ENCODE data around the gene PRKAG1.

PRKAG1 gene

DNA sequence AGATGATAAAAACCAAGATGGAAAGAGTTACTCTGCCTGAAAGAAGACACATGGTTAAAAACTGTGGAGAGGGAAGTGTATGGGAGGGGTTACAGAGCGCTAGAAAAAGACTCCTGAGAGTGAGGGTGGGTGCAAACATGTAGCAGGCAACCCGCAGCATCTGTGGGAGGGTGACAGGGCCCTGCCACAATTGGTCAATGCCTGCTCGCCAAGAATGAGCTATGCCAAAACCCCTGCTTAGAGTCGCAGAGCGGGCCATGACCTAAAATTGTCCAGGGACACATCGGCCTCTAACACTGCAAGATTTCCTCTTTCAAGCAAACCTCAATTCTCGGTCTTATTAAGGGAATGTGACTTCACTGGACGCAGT is 700 bp downstream of the PRKAG1 start:
- Histone ChIP-seq H3K9me3 (ENCODE audit: low read length) (no peaks in the 10 kb centered on the region), H3K36me3 (ENCODE audit: insufficient read depth, low read length) (peaks cover 21% of the 10 kb centered on the region), H3K9ac (ENCODE audit: low read length) (peak overlapping the region; percentile 98), H3K27me3 (ENCODE audit: control insufficient read depth in 1 of 2, insufficient read depth in 2 of 2, low read length in 2 of 2) (no peaks in the 10 kb centered on the region), H3K4me1 (ENCODE audit: insufficient read depth, low read length) (peaks cover 11% of the 10 kb centered on the region), H3K4me3 (ENCODE audit: low read depth in 1 of 2, low read length in 2 of 2) (peak overlapping the region; percentile 70 to 98), H3K27ac (ENCODE audit: low read depth, low read length) (peak overlapping the region; percentile 74)

DNA sequence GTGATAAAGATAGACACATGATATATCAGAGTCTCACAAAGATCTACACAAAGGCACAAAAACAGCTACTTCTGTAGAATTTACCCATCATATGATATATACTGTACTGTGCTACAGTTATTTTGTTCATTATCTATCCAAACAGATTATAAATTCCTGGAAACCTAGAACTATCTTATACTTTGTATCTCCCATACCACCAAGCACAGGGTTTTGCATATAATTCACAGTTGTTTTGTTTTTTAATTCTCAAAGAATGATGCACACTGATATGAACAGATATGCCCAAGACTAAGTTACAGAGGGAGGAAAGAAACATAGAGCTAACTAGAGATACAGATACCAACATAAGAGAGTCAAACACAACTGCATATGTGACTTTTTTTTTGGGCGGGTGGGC is 3.4 kb downstream of the PRKAG1 start:
- Histone ChIP-seq H3K4me3 (ENCODE audit: low read depth in 1 of 2, low read length in 2 of 2) (no peak overlapping the region), H3K27me3 (ENCODE audit: control insufficient read depth in 1 of 2, insufficient read depth in 2 of 2, low read length in 2 of 2) (no peaks in the 10 kb centered on the region), H3K27ac (ENCODE audit: low read depth, low read length) (no peak overlapping the region), H3K36me3 (ENCODE audit: insufficient read depth, low read length) (peaks cover 25% of the 10 kb centered on the region), H3K4me1 (ENCODE audit: insufficient read depth, low read length) (peaks cover 11% of the 10 kb centered on the region), H3K9ac (ENCODE audit: low read length) (no peak overlapping the region), H3K9me3 (ENCODE audit: low read length) (no peaks in the 10 kb centered on the region)

DNA sequence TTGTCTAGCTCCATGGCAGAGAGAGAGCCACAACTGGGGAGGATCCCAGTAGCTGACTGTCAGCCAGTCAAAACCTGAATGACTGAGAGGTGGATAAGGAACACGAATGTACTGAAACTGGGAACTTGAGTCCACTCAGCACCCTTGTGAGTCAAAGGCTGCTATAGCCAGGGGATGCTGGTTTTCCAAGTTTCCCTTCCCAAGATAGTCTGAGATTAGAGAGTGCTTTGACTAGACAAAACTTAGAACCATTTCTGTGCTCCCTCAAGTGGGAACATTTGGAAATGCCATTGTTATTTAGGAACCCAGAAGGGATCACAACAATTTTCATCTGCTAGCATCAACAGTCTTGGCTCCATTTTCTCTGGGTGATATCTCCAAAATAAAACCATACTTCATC is 4.0 kb downstream of the PRKAG1 start:
- peaks cover 29% of the 10 kb centered on the region for H3K36me3 ChIP-seq (ENCODE audit: insufficient read depth, low read length)
- no peak overlapping the region for H3K4me3 ChIP-seq (ENCODE audit: low read depth in 1 of 2, low read length in 2 of 2)
- H3K9ac ChIP-seq (ENCODE audit: low read length) = no peak overlapping the region
- no peak overlapping the region for H3K27ac ChIP-seq (ENCODE audit: low read depth, low read length)
- H3K27me3 ChIP-seq (ENCODE audit: control insufficient read depth in 1 of 2, insufficient read depth in 2 of 2, low read length in 2 of 2) = no peaks in the 10 kb centered on the region
- H3K4me1 ChIP-seq (ENCODE audit: insufficient read depth, low read length) = peaks cover 11% of the 10 kb centered on the region
- H3K9me3 ChIP-seq (ENCODE audit: low read length) = no peaks in the 10 kb centered on the region

DNA sequence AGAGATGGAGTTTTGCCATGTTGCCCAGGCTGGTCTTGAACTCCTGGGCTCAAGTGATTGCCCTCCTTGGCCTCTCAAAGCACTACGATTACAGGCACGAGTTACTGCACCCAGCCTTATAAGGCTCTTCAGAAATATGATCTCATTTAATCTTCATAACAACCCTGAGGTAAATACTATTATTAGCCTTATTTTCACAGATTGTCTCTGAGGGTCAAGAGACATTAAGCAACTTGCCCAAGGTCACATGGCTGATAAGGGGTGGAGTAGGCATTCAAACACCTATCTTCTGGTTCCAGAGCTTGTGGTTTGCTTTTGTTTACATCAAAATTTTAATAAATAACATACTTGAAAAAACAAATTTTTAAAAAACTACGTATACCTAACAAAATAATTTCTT is 5.1 kb downstream of the PRKAG1 start:
- Histone ChIP-seq H3K36me3 (ENCODE audit: insufficient read depth, low read length) (peaks cover 29% of the 10 kb centered on the region), H3K4me1 (ENCODE audit: insufficient read depth, low read length) (peaks cover 11% of the 10 kb centered on the region), H3K9me3 (ENCODE audit: low read length) (no peaks in the 10 kb centered on the region), H3K27ac (ENCODE audit: low read depth, low read length) (no peak overlapping the region), H3K27me3 (ENCODE audit: control insufficient read depth in 1 of 2, insufficient read depth in 2 of 2, low read length in 2 of 2) (peaks cover 0 to 1% of the 10 kb centered on the region in 2 donors), H3K4me3 (ENCODE audit: low read depth in 1 of 2, low read length in 2 of 2) (no peak overlapping the region), H3K9ac (ENCODE audit: low read length) (no peak overlapping the region)

DNA sequence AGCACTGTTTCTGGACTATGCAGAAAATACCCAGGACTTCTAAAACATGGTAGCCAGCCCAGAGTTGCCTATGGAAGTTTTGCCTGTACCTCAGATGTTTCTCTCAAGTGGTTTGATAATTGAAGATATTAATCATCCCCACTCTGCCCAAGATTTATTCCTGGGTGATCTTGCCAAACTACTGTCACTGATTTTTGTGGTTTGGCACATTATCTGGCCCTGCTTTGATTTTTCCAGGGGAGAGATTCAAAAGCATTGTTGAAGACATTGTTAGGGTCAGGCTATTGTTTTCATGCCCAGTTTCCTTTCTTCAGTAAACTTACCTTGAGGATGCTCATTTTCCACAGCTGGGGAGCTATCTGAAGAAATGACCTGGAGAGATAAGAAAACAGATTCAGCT is 5.8 kb downstream of the PRKAG1 start:
- no peak overlapping the region for H3K9ac ChIP-seq (ENCODE audit: low read length)
- no peaks in the 10 kb centered on the region for H3K9me3 ChIP-seq (ENCODE audit: low read length)
- H3K27me3 ChIP-seq (ENCODE audit: control insufficient read depth in 1 of 2, insufficient read depth in 2 of 2, low read length in 2 of 2) = peaks cover 0 to 5% of the 10 kb centered on the region in 2 donors
- H3K4me1 ChIP-seq (ENCODE audit: insufficient read depth, low read length) = peaks cover 8% of the 10 kb centered on the region
- peaks cover 29% of the 10 kb centered on the region for H3K36me3 ChIP-seq (ENCODE audit: insufficient read depth, low read length)
- no peak overlapping the region for H3K4me3 ChIP-seq (ENCODE audit: low read depth in 1 of 2, low read length in 2 of 2)
- H3K27ac ChIP-seq (ENCODE audit: low read depth, low read length) = no peak overlapping the region

DNA sequence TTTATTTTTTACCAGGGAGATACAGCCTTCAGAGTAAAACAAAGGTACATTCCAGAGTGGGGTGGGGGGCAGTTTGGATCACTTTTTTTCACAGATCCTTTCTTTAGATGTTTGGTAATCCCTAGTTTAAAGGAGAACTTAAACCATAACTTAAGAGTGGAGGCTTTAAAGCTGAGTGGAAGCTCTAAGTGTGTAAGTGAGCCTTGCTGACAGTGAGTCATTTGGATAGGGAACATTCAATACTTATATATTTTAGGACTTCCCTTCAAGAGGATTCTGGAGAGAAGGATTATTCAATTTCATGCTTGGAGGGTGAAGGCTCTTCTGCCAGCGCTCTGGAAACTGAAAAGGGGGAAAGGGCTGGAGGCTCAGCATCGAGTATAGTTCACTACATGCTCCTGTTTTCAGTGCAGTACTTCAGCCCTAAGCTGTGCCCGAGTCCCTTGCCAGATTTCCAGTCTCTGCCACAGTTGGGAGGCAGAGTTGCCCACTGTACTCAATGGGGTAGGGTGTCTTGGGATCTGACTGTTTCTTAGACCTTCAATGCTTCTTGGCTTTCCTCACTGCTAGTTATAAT is 8.4 kb downstream of the PRKAG1 start:
- Histone ChIP-seq H3K4me1 (ENCODE audit: insufficient read depth, low read length) (no peaks in the 10 kb centered on the region), H3K36me3 (ENCODE audit: insufficient read depth, low read length) (peaks cover 38% of the 10 kb centered on the region), H3K9me3 (ENCODE audit: low read length) (no peaks in the 10 kb centered on the region), H3K4me3 (ENCODE audit: low read depth in 1 of 2, low read length in 2 of 2) (no peak overlapping the region), H3K27ac (ENCODE audit: low read depth, low read length) (no peak overlapping the region), H3K9ac (ENCODE audit: low read length) (no peak overlapping the region), H3K27me3 (ENCODE audit: control insufficient read depth in 1 of 2, insufficient read depth in 2 of 2, low read length in 2 of 2) (peaks cover 0 to 10% of the 10 kb centered on the region in 2 donors)

DNA sequence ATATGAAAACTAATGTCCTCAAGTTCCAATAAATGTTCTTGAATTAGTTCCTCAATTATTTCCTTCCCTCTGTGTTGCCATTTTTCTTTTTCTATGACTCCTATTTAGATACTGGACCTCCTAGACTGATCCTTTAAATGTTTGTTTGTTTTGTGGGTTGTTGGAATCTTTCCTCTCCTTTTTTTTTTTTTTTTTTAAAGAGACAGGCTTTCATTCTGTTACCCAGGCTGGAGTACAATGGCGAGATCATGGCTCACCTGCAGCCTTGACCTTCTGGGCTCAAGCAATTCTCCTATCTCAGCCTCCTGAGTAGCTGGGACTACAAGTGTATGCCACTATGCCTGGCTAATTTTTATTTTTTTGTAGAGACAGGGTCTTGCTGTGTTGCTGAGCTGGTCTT is 9.6 kb downstream of the PRKAG1 start:
- Histone ChIP-seq H3K4me3 (ENCODE audit: low read depth in 1 of 2, low read length in 2 of 2) (no peak overlapping the region), H3K36me3 (ENCODE audit: insufficient read depth, low read length) (peaks cover 49% of the 10 kb centered on the region), H3K9me3 (ENCODE audit: low read length) (no peaks in the 10 kb centered on the region), H3K27me3 (ENCODE audit: control insufficient read depth in 1 of 2, insufficient read depth in 2 of 2, low read length in 2 of 2) (peaks cover 0 to 22% of the 10 kb centered on the region in 2 donors), H3K9ac (ENCODE audit: low read length) (no peak overlapping the region), H3K4me1 (ENCODE audit: insufficient read depth, low read length) (no peaks in the 10 kb centered on the region), H3K27ac (ENCODE audit: low read depth, low read length) (no peak overlapping the region)

DNA sequence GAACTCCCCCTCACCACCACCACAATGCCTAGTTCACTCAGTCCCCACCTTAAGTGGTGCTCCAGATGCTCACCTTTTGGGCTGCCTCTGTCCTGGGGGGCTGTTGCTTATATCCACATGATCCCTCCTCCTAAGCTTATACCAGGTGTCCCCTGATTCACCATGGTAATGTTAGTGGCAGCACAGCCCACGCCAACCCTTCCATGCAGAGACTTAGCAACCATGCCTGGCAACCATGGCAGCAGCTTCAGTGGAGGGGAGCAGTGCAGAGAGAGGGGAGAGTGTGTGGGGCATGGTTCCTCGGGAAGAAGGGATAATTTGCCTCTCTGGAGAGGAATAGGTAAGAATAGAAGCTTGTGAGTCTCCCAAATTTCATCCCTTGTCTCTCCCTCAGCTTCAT is 18.2 kb downstream of the PRKAG1 start:
- Histone ChIP-seq H3K9me3 (ENCODE audit: low read length) (no peaks in the 10 kb centered on the region), H3K4me1 (ENCODE audit: insufficient read depth, low read length) (peaks cover 24% of the 10 kb centered on the region), H3K36me3 (ENCODE audit: insufficient read depth, low read length) (peaks cover 39% of the 10 kb centered on the region), H3K9ac (ENCODE audit: low read length) (no peak overlapping the region), H3K27me3 (ENCODE audit: control insufficient read depth in 1 of 2, insufficient read depth in 2 of 2, low read length in 2 of 2) (peaks cover 27 to 73% of the 10 kb centered on the region in 2 donors), H3K27ac (ENCODE audit: low read depth, low read length) (no peak overlapping the region), H3K4me3 (ENCODE audit: low read depth in 1 of 2, low read length in 2 of 2) (no peak overlapping the region)

DNA sequence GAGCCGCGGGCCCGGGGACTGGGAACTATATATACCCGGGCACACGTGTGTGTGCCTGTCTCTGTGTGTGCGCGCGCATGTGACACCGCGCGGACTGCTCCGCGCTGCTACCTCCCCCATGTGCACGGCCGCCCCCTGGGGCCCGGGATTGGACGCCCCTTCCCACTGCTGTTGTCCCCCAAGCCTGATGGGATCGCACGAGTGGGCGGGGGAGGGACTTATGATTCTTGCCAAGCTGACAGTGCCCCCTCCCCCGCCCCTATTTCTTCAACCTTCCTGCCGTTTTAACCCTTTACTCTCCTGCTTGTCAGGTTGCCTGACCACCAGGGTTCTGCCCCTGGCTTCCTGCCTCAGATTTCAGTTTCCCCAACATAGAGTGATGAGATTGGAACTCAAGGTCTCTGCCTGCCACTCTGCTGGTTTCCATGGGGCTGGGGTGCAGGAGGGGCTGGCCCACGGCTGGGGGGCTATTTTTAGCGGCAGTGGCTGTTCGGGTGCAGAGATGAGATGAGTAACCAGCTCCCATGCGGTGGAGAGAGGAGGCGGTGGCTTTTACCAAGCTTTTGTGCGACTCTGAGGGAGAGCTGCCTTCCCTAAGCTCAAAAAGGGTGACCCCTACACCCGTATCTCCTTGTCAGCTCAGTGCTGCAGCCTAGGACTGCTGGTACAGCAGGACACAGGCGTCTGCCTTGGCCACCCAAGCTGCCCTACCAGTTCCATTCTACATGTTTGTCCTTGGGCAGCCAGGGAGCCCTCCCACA is 19.0 kb downstream of the PRKAG1 start, which contains the start of gene DDN:
DDN (minus strand) TSS at position 5 of the 761 bp plus-strand sequence. CDS start 88 bp downstream, outside the sequence.
- no peaks in the 10 kb centered on the region for H3K9me3 ChIP-seq (ENCODE audit: low read length)
- peaks cover 32 to 73% of the 10 kb centered on the region in 2 donors for H3K27me3 ChIP-seq (ENCODE audit: control insufficient read depth in 1 of 2, insufficient read depth in 2 of 2, low read length in 2 of 2)
- peaks cover 31% of the 10 kb centered on the region for H3K36me3 ChIP-seq (ENCODE audit: insufficient read depth, low read length)
- H3K27ac ChIP-seq (ENCODE audit: low read depth, low read length) = no peak within 1 kb of the TSS
- peak within 1 kb of the TSS; percentile 32 to 33 for H3K4me3 ChIP-seq (ENCODE audit: low read depth in 1 of 2, low read length in 2 of 2)
- H3K9ac ChIP-seq (ENCODE audit: low read length) = no peak within 1 kb of the TSS
- peaks cover 24% of the 10 kb centered on the region for H3K4me1 ChIP-seq (ENCODE audit: insufficient read depth, low read length)

DNA sequence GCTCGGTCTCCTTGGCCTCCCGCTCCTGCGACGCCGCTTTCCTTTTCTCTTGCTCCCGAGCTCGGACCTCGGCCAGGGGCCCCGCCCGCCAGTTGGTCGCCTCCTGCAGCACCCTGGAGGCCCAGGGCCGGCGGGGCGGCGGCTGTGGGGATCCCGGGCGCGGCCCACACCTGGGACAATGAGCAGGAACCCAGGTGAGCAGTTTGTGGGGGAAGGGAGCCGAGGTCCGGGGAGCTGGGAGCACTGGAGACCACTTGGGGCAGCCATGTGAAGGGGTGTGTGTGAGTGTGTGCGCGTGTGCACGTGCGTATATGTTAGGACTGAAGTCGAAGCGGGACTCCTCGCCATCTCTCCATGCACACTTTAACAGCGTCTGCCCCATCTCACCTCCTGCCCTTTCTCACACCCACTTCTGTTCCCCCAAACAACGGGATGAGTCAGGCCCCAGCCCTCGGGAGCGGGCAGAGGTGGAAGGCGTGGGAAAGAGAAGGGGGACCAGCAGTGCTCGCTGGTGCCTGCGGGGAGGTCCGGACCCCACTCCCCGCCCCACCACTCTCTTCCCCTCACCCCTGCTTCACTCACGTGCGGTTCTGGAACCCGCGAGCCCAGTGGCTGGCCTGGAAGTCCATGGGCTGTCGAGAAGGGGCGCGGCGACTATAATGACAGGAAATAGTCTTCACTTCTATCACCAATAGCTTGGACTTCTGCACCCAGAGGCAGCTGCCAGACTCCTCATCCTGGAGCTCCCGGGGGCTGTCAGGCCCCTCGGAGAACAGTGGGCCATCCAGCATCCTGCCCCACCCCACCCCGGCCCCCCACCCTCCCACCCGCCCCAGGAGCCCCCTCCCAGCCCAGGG is 19.9 kb downstream of the PRKAG1 start:
- Histone ChIP-seq H3K4me3 (ENCODE audit: low read depth in 1 of 2, low read length in 2 of 2) (peak overlapping the region; percentile 32 to 33), H3K9me3 (ENCODE audit: low read length) (no peaks in the 10 kb centered on the region), H3K27ac (ENCODE audit: low read depth, low read length) (no peak overlapping the region), H3K27me3 (ENCODE audit: control insufficient read depth in 1 of 2, insufficient read depth in 2 of 2, low read length in 2 of 2) (peaks cover 41 to 73% of the 10 kb centered on the region in 2 donors), H3K9ac (ENCODE audit: low read length) (no peak overlapping the region), H3K36me3 (ENCODE audit: insufficient read depth, low read length) (peaks cover 24% of the 10 kb centered on the region), H3K4me1 (ENCODE audit: insufficient read depth, low read length) (peaks cover 24% of the 10 kb centered on the region)

DNA sequence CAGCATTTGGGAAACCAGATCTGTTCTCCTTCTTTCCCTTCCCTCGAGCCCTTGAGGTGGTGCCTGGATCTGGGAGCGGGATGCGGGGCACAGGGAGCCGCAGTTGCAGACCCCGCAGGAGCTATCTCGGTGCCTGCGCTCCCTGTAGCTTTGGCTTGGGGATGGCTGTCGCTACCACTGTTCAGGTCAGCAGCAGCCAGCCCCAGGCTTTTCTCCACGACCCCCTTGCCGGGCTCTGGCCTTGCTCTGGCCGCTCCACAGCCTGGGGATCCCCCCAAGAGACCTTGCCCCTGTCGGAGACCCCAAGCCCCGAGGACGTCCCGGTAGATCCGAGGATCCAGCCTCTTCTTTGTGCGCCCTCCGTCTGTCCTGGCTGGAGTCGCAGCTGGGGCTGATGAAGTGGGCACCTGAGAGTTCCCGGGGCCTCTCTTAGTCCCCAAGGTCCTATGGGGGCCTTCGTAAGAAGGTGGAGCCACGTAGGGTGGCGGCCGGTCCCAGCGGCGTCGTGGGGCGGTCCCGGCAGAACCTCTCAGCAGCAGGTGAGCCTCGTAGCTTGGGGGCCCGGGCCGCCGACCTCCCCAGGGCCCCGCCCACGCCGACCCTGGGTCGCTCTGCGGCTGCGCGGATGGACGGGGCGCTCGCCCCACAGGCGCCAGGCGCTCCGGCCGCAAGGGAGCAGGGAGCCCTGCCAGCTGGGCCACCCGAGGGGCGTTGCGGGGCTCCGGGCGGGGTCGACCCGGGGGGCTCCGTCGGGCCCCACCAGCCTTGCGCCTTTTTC is 20.7 kb downstream of the PRKAG1 start:
- H3K4me3 ChIP-seq (ENCODE audit: low read depth in 1 of 2, low read length in 2 of 2) = peak overlapping the region; percentile 32 to 33
- H3K27ac ChIP-seq (ENCODE audit: low read depth, low read length) = no peak overlapping the region
- peaks cover 43 to 78% of the 10 kb centered on the region in 2 donors for H3K27me3 ChIP-seq (ENCODE audit: control insufficient read depth in 1 of 2, insufficient read depth in 2 of 2, low read length in 2 of 2)
- H3K4me1 ChIP-seq (ENCODE audit: insufficient read depth, low read length) = peaks cover 24% of the 10 kb centered on the region
- no peaks in the 10 kb centered on the region for H3K9me3 ChIP-seq (ENCODE audit: low read length)
- no peak overlapping the region for H3K9ac ChIP-seq (ENCODE audit: low read length)
- peaks cover 16% of the 10 kb centered on the region for H3K36me3 ChIP-seq (ENCODE audit: insufficient read depth, low read length)

All from muscle layer of colon (tissue), 2 donors.